GM12892 (cell line): ENCODE data around the gene SYNE4.
"Not testable (repeated sequence)": the region's sequence is repeated elsewhere in the genome, so short reads cannot be mapped to it uniquely, and the experiment has no call there.

ENCODE experiments used
- POLR2A ChIP-seq: IDR thresholded peaks from 2 replicates; pipeline ENCODE4 v1.6.1; 2011; ENCODE audit warnings: low read depth, low read length, control low read depth
- POLR2AphosphoS5 ChIP-seq: IDR thresholded peaks from 2 replicates; pipeline ENCODE4 v1.6.1; 2011; ENCODE audit warnings: low read depth, low read length, control low read depth

DNA sequence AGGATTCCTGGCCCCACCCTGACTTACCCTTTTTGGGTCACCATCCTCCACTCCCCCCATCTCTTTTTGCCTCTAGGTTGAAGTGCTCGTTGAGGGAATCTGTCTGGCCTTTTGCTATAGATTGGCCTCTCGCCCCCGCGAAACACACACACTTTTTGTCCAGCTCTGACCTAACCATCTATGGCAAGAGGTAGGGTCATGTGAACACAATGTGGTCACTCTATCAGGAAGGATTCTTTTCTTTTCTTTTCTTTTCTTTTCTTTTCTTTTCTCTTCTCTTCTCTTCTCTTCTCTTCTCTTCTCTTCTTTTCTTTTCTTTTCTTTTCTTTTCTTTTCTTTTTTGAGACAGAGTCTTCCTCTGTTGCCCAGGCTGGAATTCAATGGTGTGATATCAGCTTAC, 27.6 kb downstream of the SYNE4 start:
- not testable (repeated sequence) for TF ChIP-seq POLR2A, POLR2AphosphoS5
